Amygdala (tissue), 56 donors: Measurements from ENCODE around the gene FGF3.

ENCODE experiments used
- DNase-seq, 56 donors: peaks; one replicate each; lab custom pipeline; 2025; lab: John Stamatoyannopoulos, UW

The FGF3 gene

DNA sequence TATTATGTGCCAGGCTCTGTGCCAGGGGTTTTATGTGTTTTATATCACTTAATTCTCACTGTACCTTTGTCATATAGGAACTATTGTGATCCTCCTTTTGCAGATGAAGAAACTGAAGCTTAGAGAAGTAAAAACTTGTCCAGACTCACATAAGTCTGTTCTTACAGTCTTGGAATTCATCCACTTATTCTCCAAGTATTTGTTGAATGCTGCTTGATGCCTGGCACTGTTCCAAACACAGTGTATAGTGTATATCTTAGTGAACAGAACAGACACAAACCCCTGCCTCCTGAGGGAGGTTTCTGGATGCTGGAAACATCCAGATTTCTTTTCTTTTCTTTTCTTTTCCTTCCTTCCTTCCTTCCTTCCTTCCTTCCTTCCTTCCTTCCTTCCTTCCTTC lies 29.0 kb upstream of the FGF3 start:
- DNase-seq = no peak

DNA sequence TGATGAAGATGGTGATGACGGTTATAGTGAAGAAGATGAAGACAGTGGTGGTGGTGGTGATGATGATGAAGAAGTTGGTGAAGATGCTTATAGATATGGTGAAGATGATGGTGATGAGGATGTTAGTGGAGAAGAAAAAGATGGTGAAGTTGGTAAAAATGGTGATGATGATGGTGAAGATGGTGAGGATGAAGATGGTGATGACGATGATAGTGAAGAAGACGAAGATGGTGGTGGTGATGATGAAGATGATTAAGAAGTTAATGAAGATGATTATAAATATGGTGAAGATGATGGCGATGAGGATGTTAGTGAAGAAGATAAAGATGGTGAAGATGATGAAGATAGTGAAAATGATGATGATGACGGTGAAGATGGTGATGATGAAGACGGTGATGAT lies 25.2 kb upstream of the FGF3 start:
- DNase-seq = no peak

GRCh38 chr11:69843529-69843921 lies 24.3 kb upstream of the FGF3 start:
- DNase-seq = no peak

GRCh38 chr11:69842746-69843528 lies 23.7 kb upstream of the FGF3 start:
- DNase-seq = no peak

- peak in 2 of 56 donors; percentile 29 to 32 for DNase-seq
These were observed 22.9 kb upstream of the FGF3 start for GRCh38 chr11:69841859-69842698.

GRCh38 chr11:69841170-69841858 lies 22.1 kb upstream of the FGF3 start:
- no peak for DNase-seq

- no peak for DNase-seq
These were observed 21.4 kb upstream of the FGF3 start for GRCh38 chr11:69840371-69841169.

- no peak for DNase-seq
These were observed 20.3 kb upstream of the FGF3 start for GRCh38 chr11:69839516-69839915.

DNA sequence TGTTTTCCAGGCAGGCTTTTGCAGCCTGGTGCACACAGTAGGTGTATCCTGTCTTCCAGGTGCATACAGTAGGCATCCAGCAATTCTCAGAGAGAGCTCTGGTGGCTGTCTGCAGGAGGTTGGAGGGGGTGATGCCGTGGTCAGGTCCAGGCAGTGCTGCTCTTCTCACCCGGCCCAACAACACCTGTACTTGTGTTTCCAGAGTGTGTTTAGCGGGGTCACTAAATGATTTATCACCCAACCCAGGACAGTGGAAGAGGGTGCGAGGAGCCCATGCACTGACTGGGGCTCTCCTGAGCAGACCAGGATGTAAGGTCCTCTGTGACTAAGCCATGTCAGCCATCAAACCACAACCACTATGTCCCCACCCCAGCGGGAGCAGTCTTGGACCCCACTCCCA lies 18.6 kb upstream of the FGF3 start:
- no peak for DNase-seq

DNA sequence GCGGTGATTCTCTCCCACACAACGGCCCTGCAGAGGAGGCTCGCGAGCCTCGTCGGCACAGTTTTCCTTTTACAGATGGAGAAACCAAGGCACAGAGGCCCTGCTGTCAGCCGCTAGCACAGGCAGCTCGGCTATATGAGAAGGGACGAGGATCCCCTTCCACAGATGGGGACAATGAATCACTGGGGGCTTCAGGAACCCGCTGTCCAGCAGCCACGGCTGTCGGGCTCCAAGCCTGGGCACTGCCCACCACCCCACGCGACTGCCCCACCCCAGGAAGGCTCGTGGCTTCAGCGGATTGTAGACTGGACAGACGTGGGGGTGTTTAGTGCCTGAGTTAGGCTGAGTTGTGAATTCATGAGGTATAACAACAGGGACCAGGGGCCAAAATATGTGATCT lies 17.2 kb upstream of the FGF3 start:
- DNase-seq = no peak

GRCh38 chr11:69834811-69835800 lies 15.9 kb upstream of the FGF3 start:
- no peak for DNase-seq

- DNase-seq = no peak
These were observed 15.0 kb upstream of the FGF3 start for GRCh38 chr11:69834251-69834650.

- no peak for DNase-seq
These were observed 13.6 kb upstream of the FGF3 start for GRCh38 chr11:69832561-69833413.

GRCh38 chr11:69831985-69832384 lies 12.8 kb upstream of the FGF3 start:
- no peak for DNase-seq

DNA sequence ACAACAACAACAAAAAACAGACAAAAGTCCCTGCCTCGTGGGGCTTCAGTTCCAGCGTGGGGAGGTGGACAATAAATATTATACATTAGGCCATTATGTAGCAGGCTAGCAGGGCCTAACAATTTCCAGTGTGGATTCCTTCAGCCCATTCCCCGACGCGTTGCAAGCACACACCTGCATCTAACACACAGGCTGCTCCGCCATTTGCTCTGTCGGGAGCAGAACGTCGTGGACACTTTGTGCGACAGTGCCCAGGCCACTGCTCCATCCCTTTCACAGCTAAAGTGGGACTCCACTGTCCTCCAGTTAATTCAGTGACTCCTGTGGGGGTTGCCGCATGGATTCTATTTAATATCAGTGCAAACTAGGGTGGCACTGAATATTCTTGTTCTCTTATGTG lies 10.9 kb upstream of the FGF3 start:
- DNase-seq = no peak

DNA sequence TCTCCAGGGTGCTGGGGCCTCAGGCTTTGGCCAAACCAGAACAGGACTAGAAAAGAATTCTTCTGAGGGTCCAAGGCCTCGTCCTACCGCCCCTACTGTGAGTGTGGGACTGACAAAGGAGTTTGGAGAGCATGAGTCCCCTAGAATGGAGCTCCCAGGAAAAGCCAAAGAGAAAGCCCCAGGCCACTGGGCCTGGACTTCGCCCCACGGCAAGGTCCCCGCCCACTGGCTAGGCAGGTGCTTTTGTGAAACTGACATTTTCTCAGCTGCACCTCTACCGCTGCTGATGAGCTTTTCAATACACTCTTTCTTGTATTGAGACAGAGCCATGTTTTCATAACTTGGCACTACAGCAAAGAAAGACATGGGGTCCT lies 9.7 kb upstream of the FGF3 start:
- no peak for DNase-seq

GRCh38 chr11:69828276-69828970 lies 9.2 kb upstream of the FGF3 start:
- no peak for DNase-seq

GRCh38 chr11:69826773-69827172 lies 7.6 kb upstream of the FGF3 start:
- no peak for DNase-seq
